Endothelial cell of umbilical vein (primary cell): ENCODE measurements around the gene MISP. TPM values are rescaled to one million over a fixed set of nuclear protein-coding genes. Genes with fewer than 3 reads are reported as not detected.
"Not testable (repeated sequence)": the region's sequence is repeated elsewhere in the genome, so short reads cannot be mapped to it uniquely, and the experiment has no call there.

Experiments used
- BruUV-seq: library from RNA; stranded (reverse); fragments of 400-500 nt; replicated peaks from 2 replicates; lab custom pipeline; 2021; lab: Mats Ljungman, UMichigan
- CTCF ChIA-PET: fragments of 300-600, 350-600 bp; sonication (Branson Sonifier 250); formaldehyde crosslinking; loops from one replicate; lab custom pipeline; 2021; ENCODE audit warnings: antibody characterized with exemption, inconsistent platforms; lab: Charles Lee
- POLR2A ChIA-PET: fragments of 300-600, 350-600 bp; sonication (Branson Sonifier 250); formaldehyde crosslinking; loops from one replicate; lab custom pipeline; 2021; ENCODE audit warnings: antibody characterized with exemption, inconsistent platforms; lab: Charles Lee
- DNase-seq: peaks from one replicate; pipeline ENCODE4 v3.0.0-alpha.2; 2011; ENCODE audit warnings: low read depth, low spot score
- FAIRE-seq: peaks from 2 replicates; lab custom pipeline; 2011; peaks lifted over from hg19 to GRCh38; lab: Jason Lieb, UNC
- H2AFZ ChIP-seq: 2 replicates; pipeline ENCODE4 v1.6.0; 2012; ENCODE audit warnings: low read depth, low read length, control low read depth, inconsistent platforms
- H3K27ac ChIP-seq: 2 replicates; pipeline ENCODE4 v1.5.1; 2011; ENCODE audit warnings: low read depth, mild to moderate bottlenecking, control low read depth, low read length, moderate library complexity; ENCODE audit not compliant: insufficient read depth
- H3K27me3 ChIP-seq, 2 experiments: 2 replicates each; pipeline versions ENCODE4 v1.6.0 to v1.6.1; 2011; ENCODE audit warnings: low read length in 2 of 2, mixed read lengths in 1 of 2; ENCODE audit not compliant: control insufficient read depth in 2 of 2, insufficient read depth in 2 of 2
- H3K36me3 ChIP-seq, 2 experiments: 2 replicates in 1 of 2; 3 replicates in 1 of 2; pipeline ENCODE4 v1.5.1; 2011; ENCODE audit warnings: low read length in 2 of 2, mild to moderate bottlenecking in 1 of 2, moderate library complexity in 1 of 2; ENCODE audit not compliant: control insufficient read depth in 2 of 2, insufficient read depth in 2 of 2; ENCODE audit errors: extremely low read depth in 1 of 2
- H3K4me1 ChIP-seq: 3 replicates; pipeline ENCODE4 v1.5.1; 2011; ENCODE audit warnings: mild to moderate bottlenecking, low read length; ENCODE audit not compliant: control insufficient read depth, insufficient read depth; ENCODE audit errors: extremely low read depth
- H3K4me2 ChIP-seq: 2 replicates; pipeline ENCODE4 v1.6.1; 2011; ENCODE audit warnings: low read length, control low read depth, mixed read lengths; ENCODE audit not compliant: insufficient read depth
- H3K4me3 ChIP-seq, 3 experiments: fragments of 200-600 bp in 1 of 3; sonication (generic), shearing (Covaris generic) in 1 of 3; replicated peaks in 1 of 3; 2 replicates each; pipeline ENCODE4 v1.5.1; 2011 to 2016; ENCODE audit warnings: control low read depth in 3 of 3, low read length in 3 of 3, mild to moderate bottlenecking in 2 of 3, inconsistent platforms in 1 of 3, low read depth in 1 of 3, moderate library complexity in 1 of 3; ENCODE audit not compliant: insufficient read depth in 1 of 3
- H3K79me2 ChIP-seq: 2 replicates; pipeline ENCODE4 v1.6.0; 2012; ENCODE audit warnings: low read length, inconsistent platforms; ENCODE audit not compliant: control insufficient read depth, insufficient read depth
- H3K9ac ChIP-seq: replicated peaks from 2 replicates; pipeline ENCODE3; 2011; ENCODE audit warnings: low read length, control low read depth; ENCODE audit not compliant: insufficient read depth; ENCODE audit errors: extremely low read depth
- H3K9me1 ChIP-seq: replicated peaks from 3 replicates; pipeline ENCODE4 v1.6.0; 2011; ENCODE audit warnings: mild to moderate bottlenecking, low read length; ENCODE audit not compliant: control insufficient read depth, insufficient read depth; ENCODE audit errors: extremely low read depth
- H3K9me3 ChIP-seq: replicated peaks from 2 replicates; pipeline ENCODE4 v1.5.1; 2012; ENCODE audit warnings: low read length, inconsistent platforms; ENCODE audit not compliant: control insufficient read depth, insufficient read depth
- H4K20me1 ChIP-seq: replicated peaks from 2 replicates; pipeline ENCODE3; 2011; ENCODE audit warnings: mild to moderate bottlenecking, low read length; ENCODE audit not compliant: control insufficient read depth, insufficient read depth; ENCODE audit errors: extremely low read depth
- CTCF ChIP-seq, 2 donors: IDR thresholded peaks; 1 replicate in 1 of 2; 2 replicates in 1 of 2; pipeline ENCODE4 v1.5.1; 2011; ENCODE audit warnings: low read length in 2 of 2, mild to moderate bottlenecking in 2 of 2, moderate library complexity in 2 of 2, control low read depth in 1 of 2, inconsistent platforms in 1 of 2, low read depth in 1 of 2; ENCODE audit not compliant: insufficient read depth in 1 of 2; ENCODE audit errors: extremely low read depth in 1 of 2
- EZH2 ChIP-seq: IDR thresholded peaks from 2 replicates; pipeline ENCODE4 v1.6.1; 2012; ENCODE audit warnings: borderline replicate concordance, low read depth, mild to moderate bottlenecking, moderate library complexity, low read length, inconsistent platforms; ENCODE audit not compliant: severe bottlenecking
- FOS ChIP-seq: IDR thresholded peaks from 2 replicates; pipeline ENCODE4 v1.6.1; 2011; ENCODE audit warnings: mild to moderate bottlenecking, low read length, moderate library complexity, borderline replicate concordance; ENCODE audit not compliant: insufficient read depth
- GATA2 ChIP-seq: IDR thresholded peaks from 2 replicates; pipeline ENCODE4 v1.7.0; 2011; ENCODE audit warnings: low read depth, mild to moderate bottlenecking, moderate library complexity, mixed read lengths, low read length; ENCODE audit not compliant: insufficient read length, insufficient read depth
- JUN ChIP-seq: IDR thresholded peaks from 2 replicates; pipeline ENCODE4 v1.6.1; 2011; ENCODE audit warnings: borderline replicate concordance, low read depth; ENCODE audit not compliant: insufficient read length, insufficient read depth
- MYC ChIP-seq: IDR thresholded peaks from one replicate; pipeline ENCODE4 v1.6.1; 2011; ENCODE audit warnings: mild to moderate bottlenecking, low read depth, low read length
- POLR2A ChIP-seq: IDR thresholded peaks from 2 replicates; pipeline ENCODE4 v1.6.1; 2012; ENCODE audit warnings: low read depth, mild to moderate bottlenecking, control low read depth, low read length
- dilution Hi-C: fragments of 300-500 bp; cut with MboI; formaldehyde crosslinking; loops from one replicate; pipeline ENCODE4 v1.15.0; 2019; ENCODE audit warnings: low sequenced_read_pairs; ENCODE audit not compliant: extremely low pct_ligation_motif_present
- intact Hi-C: fragments of 100-400 bp; cut with micrococcal nuclease; formaldehyde crosslinking; loops from one replicate; pipeline ENCODE4 v1.10.0; 2022
- polyA plus RNA-seq, 4 experiments: library from polyadenylated mRNA; depleted of rRNA in 3 of 4; stranded (reverse) in 3 of 4; unstranded in 1 of 4; fragments of >200 nt; gene quantifications; 2 replicates each; pipeline versions ENCODE4 v1.2.1 to v1.2.3, GENCODE V29; 2011 to 2012; ENCODE audit warnings: missing spikeins in 1 of 4
- total RNA-seq: library from RNA; stranded (reverse); gene quantifications from 2 replicates; pipeline ENCODE4 v1.2.3, GENCODE V29; 2021

The MISP gene
- total and polyA plus RNA-seq, 2 donors (not counting 3 experiments of a cell fraction or from before 2014, with no cell fraction given), result not detected

DNA sequence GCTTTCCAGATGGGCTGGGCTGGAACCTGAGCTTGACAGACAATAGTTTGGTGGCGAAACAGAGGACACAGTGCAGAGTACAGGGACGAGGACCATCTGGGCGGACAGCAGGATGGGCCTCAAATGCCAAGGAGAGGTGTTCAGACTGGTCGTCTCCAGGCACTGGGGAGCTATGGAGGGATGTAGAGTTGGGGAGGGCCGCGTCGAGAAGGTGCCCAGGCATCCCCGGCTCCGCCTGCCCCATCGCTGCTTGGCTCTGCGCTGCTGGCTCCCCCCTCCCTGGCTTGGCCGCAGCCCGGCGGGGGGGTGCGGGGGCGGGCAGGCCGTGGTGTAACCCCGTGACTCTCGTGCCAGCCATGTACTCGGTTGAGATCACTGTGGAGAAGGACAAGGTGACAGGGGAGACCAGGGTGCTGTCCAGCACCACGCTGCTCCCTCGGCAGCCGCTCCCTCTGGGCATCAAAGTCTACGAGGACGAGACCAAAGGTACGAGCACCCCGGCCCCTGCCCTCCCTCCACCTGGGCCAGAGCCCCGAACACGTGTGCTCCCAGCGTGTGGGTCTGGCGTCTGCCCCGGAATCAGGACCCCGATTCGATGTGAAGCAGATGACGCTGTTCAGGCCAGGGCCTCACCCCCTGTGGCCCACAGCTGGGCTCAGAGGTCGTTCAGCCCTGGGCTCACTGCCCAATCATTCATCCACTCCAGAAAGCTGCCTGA, 10.8 kb upstream of the MISP start:
- Histone ChIP-seq H3K36me3 (no peaks in the 10 kb centered on the region), H3K79me2 (no peaks in the 10 kb centered on the region), H3K27ac (no peak overlapping the region), H3K9me3 (no peaks in the 10 kb centered on the region), H4K20me1 (no peaks in the 10 kb centered on the region), H3K4me2 (no peak overlapping the region), H3K9ac (no peak overlapping the region), H3K9me1 (no peaks in the 10 kb centered on the region), H2AFZ (no peak overlapping the region), H3K4me3 (no peak overlapping the region), H3K27me3 (no peaks in the 10 kb centered on the region), H3K4me1 (no peaks in the 10 kb centered on the region)
- DNase-seq, result no peak
- CTCF ChIA-PET, result interaction anchor here (0.6 to 1.4 kb wide), 2 partner anchors 7 to 70 kb away, joined by 3 to 4 read pairs; no protein-coding TSS in a partner anchor
- POLR2A ChIA-PET, result interaction anchor here (0.5 to 0.6 kb wide), 3 partner anchors 13 to 114 kb away, joined by 3 to 6 read pairs (median 3); no protein-coding TSS in a partner anchor
- dilution Hi-C loops (no loop called here), intact Hi-C loops (no loop called here)
- BruUV-seq, result no TSS peak
- no peak for TF ChIP-seq CTCF (IDR thresholded peaks at IDR 0.05; ENCODE audit: extremely low read depth in 1 of 2, insufficient read depth in 1 of 2, low read depth in 1 of 2, low read length in 2 of 2)
- TF ChIP-seq FOS, result no peak
- TF ChIP-seq EZH2, result no peak
- no peak for TF ChIP-seq POLR2A
- TF ChIP-seq GATA2, result no peak
- TF ChIP-seq JUN, result no peak
- no peak for TF ChIP-seq MYC
- FAIRE-seq, result no peak

DNA sequence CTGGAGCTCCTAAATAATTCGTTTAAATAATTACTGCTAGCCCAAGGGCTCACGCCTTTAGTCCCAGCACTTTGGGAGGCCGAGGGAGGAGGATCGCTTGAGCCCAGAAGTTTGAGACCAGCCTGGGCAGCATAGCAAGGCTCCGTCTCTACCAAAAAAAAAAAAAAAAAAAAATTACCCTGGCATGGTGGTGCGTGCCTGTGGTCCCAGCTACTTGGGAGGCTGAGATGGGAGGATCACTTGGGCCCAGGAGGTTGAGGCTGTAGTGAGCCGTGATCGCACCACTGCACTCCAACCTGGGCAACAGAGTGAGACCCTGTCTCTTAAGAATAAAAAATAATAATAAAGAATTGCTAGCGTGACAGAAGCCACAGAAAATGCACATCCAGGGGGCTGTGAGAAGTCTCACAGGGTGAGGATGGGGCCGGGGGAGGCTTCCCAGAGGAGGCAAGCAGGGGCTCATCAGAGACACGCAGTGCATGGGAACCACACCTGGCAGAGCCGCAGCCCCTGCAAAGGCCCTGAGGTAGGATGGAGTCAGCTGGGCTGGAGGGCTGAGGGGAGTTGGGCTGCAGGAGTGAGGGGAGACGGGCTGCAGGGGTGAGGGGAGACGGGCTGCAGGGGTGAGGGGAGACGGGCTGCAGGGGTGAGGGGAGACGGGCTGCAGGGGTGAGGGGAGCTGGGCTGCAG, 10.0 kb upstream of the MISP start:
- H3K4me1 ChIP-seq, DNase-seq, dilution Hi-C loops, intact Hi-C loops, H3K27ac ChIP-seq, H3K9me3 ChIP-seq, H4K20me1 ChIP-seq, H3K4me2 ChIP-seq, H3K27me3 ChIP-seq, H3K4me3 ChIP-seq, H3K36me3 ChIP-seq, H3K79me2 ChIP-seq, H3K9ac ChIP-seq, BruUV-seq, FAIRE-seq, H3K9me1 ChIP-seq, H2AFZ ChIP-seq: not testable (repeated sequence)
- CTCF ChIA-PET, result interaction anchor here (0.6 to 1.4 kb wide), 4 partner anchors 8 to 71 kb away, joined by 3 to 4 read pairs (median 3); no protein-coding TSS in a partner anchor
- POLR2A ChIA-PET, result interaction anchor here (0.6 kb wide), 1 partner anchor 59 kb away, joined by 3 read pairs; no protein-coding TSS in a partner anchor
